HFFc6 (cell line): ENCODE results near the gene PNPLA2. TPM values are rescaled to one million over a fixed set of nuclear protein-coding genes. Genes with fewer than 3 reads are reported as not detected.

ENCODE experiments used
- DNase-seq: peaks from one replicate; pipeline ENCODE4 v3.0.0-alpha.2; 2018
- H3K27ac Mint-ChIP-seq: 2 replicates; pipeline ENCODE4 v1.8.0; 2020; ENCODE audit warnings: mild to moderate bottlenecking, mixed read lengths
- H3K27me3 Mint-ChIP-seq: 2 replicates; pipeline ENCODE4 v1.8.0; 2021; ENCODE audit warnings: mild to moderate bottlenecking, moderate library complexity, mixed read lengths; ENCODE audit not compliant: insufficient read depth
- H3K36me3 Mint-ChIP-seq: 2 replicates; pipeline ENCODE4 v1.8.0; 2021; ENCODE audit warnings: low read depth, mixed read lengths
- H3K4me1 Mint-ChIP-seq: 2 replicates; pipeline ENCODE4 v1.8.0; 2020; ENCODE audit warnings: low read depth, mixed read lengths
- H3K4me3 Mint-ChIP-seq: 2 replicates; pipeline ENCODE4 v1.8.0; 2020; ENCODE audit warnings: mild to moderate bottlenecking, moderate library complexity, mixed read lengths
- H3K9me3 Mint-ChIP-seq: 2 replicates; pipeline ENCODE4 v1.8.0; 2020; ENCODE audit warnings: mild to moderate bottlenecking, mixed read lengths
- total RNA-seq, 6 experiments: library from RNA; stranded (reverse); fragmentation: NEBNext Ultra II Directional; extraction: Animal tissue kit (Norgen Biotek cat#: 25700); gene quantifications; 2 replicates in 1 of 6; 3 replicates in 5 of 6; pipeline ENCODE4 v1.2.3, GENCODE V29; 2021
- TF ChIP-seq, protein P1 (sequence below): fragments of 200-600 bp; sonication (generic); IDR thresholded peaks from 2 replicates; pipeline ENCODE4 v1.5.0; 2021; ENCODE audit warnings: antibody characterized with exemption, mild to moderate bottlenecking

Gene PNPLA2
- total RNA-seq, 6 experiments from 2014 or later = 103 to 148 (median 130) TPM

DNA sequence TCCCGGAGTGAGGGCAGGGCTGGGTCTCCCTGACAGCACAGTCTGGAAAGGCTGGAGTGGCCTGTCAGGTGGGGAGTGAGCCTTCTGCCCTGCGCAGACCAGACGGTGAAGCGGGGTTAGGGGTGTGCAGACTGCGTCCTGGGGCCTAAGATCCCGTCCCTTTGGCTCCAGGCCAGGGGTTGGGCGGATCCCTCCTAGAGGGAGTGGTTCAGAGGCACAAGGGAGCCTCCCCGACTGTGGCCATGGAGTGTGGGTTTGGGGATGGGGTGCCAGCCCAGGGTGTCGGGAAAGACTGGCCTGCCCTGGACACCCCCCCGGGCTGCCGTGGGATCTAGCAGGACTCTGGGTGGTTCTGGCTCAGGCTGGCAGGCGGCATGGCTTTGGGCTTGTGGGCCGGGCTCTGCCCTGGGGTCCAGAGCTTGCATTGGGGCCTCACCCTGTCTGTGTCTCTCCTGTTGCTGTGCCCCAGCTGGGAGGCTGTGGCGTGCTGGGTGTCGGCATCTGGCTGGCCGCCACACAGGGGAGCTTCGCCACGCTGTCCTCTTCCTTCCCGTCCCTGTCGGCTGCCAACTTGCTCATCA is 43.5 kb downstream of the PNPLA2 start:
- peaks cover 14% of the 10 kb centered on the region for H3K27me3 Mint-ChIP-seq
- DNase-seq = no peak
- peaks cover 6% of the 10 kb centered on the region; the same call in 1 of the 2 replicates for H3K4me1 Mint-ChIP-seq
- H3K4me3 Mint-ChIP-seq = no peak overlapping the region; the same call in 1 of the 2 replicates
- TF ChIP-seq, protein P1, sequence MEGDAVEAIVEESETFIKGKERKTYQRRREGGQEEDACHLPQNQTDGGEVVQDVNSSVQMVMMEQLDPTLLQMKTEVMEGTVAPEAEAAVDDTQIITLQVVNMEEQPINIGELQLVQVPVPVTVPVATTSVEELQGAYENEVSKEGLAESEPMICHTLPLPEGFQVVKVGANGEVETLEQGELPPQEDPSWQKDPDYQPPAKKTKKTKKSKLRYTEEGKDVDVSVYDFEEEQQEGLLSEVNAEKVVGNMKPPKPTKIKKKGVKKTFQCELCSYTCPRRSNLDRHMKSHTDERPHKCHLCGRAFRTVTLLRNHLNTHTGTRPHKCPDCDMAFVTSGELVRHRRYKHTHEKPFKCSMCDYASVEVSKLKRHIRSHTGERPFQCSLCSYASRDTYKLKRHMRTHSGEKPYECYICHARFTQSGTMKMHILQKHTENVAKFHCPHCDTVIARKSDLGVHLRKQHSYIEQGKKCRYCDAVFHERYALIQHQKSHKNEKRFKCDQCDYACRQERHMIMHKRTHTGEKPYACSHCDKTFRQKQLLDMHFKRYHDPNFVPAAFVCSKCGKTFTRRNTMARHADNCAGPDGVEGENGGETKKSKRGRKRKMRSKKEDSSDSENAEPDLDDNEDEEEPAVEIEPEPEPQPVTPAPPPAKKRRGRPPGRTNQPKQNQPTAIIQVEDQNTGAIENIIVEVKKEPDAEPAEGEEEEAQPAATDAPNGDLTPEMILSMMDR = no peak
- no peaks in the 10 kb centered on the region for H3K9me3 Mint-ChIP-seq
- no peaks in the 10 kb centered on the region for H3K36me3 Mint-ChIP-seq
- 0 out of 2 replicates have a peak overlapping the region, but pooled peaks have one; percentile 36 for H3K27ac Mint-ChIP-seq

GRCh38 chr11:862696-863022 is 43.9 kb downstream of the PNPLA2 start:
- Mint-ChIP-seq H3K4me1 (peaks cover 6% of the 10 kb centered on the region; the same call in 1 of the 2 replicates), H3K9me3 (no peaks in the 10 kb centered on the region), H3K27ac (no peak overlapping the region), H3K36me3 (no peaks in the 10 kb centered on the region), H3K4me3 (no peak overlapping the region), H3K27me3 (peaks cover 14% of the 10 kb centered on the region)
- TF ChIP-seq, protein P1 = no peak
- DNase-seq = no peak

DNA sequence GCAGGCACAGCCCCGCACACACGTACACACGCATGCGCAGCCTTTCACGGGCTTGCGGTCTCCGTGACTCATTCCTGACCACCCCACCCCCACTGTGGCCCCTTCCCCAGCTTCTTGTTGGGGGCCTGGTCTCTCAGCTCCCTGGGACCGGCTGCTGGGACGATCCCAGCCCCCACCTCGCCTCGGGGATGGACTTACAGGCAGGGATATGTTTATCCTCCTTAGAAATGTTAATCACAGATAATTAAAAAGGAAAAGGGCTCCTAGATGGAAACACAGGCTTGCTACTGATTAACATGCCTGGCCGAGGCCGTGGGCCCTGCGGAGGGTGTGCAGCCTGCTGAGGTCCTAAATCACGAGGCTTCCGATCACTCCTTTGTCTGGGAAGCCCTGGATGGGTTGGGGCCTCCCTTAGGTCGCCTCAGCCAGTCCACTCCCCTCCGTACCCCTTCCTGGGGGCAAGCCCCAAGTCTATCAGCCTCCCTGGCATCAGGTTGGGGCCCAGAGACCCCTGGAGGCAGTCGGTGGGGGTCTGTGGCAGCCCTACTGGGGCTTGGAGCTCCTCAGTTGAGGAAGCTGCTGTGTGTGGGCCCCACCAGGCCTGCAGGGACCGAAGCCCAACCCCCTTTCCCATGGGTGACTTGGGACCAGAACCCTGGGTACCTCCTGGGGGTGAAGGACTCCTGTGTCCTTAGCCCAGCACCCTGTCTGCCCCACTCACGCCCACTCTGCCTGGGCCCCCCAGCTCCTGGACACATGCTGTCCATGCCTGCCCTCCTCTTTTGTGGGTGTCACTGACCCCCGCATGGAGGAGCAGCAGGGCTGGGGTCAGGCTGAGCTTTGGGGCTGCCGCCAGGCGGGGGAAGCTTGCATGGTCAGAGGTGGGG is 44.6 kb downstream of the PNPLA2 start:
- Mint-ChIP-seq H3K27ac (no peak overlapping the region; the same call in 1 of the 2 replicates), H3K4me1 (peaks cover 6% of the 10 kb centered on the region; the same call in 1 of the 2 replicates), H3K9me3 (no peaks in the 10 kb centered on the region), H3K4me3 (no peak overlapping the region), H3K27me3 (peaks cover 17% of the 10 kb centered on the region), H3K36me3 (no peaks in the 10 kb centered on the region)
- TF ChIP-seq, protein P1 = no peak
- DNase-seq = no peak

DNA sequence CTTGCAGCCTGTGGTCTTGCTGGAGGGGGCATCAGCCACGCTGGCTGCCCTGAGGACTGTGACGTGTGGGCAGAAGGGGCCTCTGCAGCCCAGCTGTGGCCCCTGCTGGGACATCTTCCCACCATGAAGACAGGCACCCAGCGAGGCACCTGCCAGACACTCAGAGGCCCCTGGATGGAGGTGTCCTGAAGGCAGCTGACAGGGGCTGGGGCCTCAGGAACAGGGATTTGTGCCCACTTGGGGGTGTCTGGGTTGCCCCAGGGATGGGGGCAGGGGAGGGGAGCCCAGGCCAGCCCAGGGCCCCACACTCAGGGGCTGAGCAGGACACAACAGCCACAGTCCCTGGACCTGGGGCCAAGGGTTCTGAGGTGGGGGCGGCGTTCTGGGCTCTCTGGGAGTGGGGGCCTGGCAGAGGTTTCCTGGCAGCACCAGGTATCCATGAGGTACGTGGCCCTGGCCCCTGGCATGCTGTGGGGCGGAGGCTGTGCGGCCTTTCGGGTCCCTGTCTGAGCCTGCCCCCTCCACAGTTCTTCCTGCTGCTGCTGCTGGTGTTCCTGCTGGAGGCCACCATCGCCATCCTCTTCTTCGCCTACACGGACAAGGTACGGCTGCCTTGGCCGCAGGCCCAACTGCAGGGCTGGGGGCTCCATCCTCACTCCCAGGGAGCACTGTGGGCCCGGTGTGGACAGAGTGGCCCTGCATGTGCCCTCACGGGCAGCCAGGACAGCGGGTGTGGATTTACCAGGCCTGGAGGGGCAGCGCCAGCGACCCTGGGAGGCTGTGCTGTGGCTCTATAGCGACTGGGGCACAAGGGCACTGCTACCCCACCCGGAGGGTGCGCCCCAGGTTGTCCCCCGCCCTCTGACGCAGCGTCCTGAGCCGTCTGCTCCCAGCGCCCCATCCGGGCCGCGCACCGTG is 45.5 kb downstream of the PNPLA2 start:
- Mint-ChIP-seq H3K4me3 (no peak overlapping the region), H3K36me3 (no peaks in the 10 kb centered on the region), H3K27me3 (peaks cover 21% of the 10 kb centered on the region), H3K4me1 (peaks cover 6% of the 10 kb centered on the region; the same call in 1 of the 2 replicates), H3K27ac (no peak overlapping the region), H3K9me3 (no peaks in the 10 kb centered on the region)
- no peak for DNase-seq
- TF ChIP-seq, protein P1 = no peak

DNA sequence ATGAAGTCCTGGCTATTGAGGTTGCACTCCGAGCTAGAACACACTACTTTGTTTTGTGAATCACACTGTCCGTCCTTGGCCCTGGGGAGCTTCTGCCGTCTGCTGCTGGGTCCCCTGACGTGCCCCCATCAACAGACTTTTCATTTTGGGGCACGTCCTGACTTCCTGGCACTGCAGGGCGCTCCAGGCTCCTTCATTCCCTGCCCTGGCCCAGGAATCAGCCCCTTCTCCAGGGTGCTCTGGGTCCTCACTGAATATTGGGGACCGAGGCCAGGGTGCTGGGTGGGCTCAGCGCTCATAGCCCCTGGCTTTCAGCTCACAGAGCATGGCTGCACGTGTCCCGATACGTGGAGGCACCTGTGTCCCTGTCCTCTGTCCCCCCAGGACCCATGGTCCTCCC is 46.2 kb downstream of the PNPLA2 start:
- Mint-ChIP-seq H3K4me1 (no peaks in the 10 kb centered on the region; the same call in 1 of the 2 replicates), H3K9me3 (no peaks in the 10 kb centered on the region), H3K36me3 (no peaks in the 10 kb centered on the region), H3K27ac (no peak overlapping the region), H3K4me3 (no peak overlapping the region), H3K27me3 (peaks cover 23% of the 10 kb centered on the region)
- TF ChIP-seq, protein P1 = no peak
- no peak for DNase-seq
